Breast epithelium (tissue), 4 donors: Measurements from ENCODE around the gene EPHA3. TPM values are rescaled to one million over a fixed set of nuclear protein-coding genes. Genes with fewer than 3 reads are reported as not detected.

Experiments used
- DNase-seq, 2 donors: peaks; one replicate each; pipeline ENCODE4 v3.0.0-alpha.2; 2019; ENCODE audit warnings: low spot score in 2 of 2
- H3K27ac ChIP-seq, 2 donors: fragments of 200-600 bp; sonication (generic) in 1 of 2; one replicate each; pipeline ENCODE4 v1.5.1; 2016 to 2019; ENCODE audit warnings: mild to moderate bottlenecking in 1 of 2
- H3K27me3 ChIP-seq, 2 donors: fragments of 200-600 bp; sonication (generic) in 1 of 2; one replicate each; pipeline versions ENCODE4 v1.5.1 to v1.6.0; 2017 to 2019; ENCODE audit warnings: control low read depth in 1 of 2, mild to moderate bottlenecking in 1 of 2
- H3K36me3 ChIP-seq: fragments of 200-600 bp; one replicate; pipeline ENCODE4 v1.5.1; 2019
- H3K4me1 ChIP-seq, 2 donors: fragments of 200-600 bp; sonication (generic); one replicate each; pipeline ENCODE4 v1.5.1; 2016 to 2019; ENCODE audit warnings: control low read depth in 1 of 2
- H3K4me3 ChIP-seq, 3 donors: fragments of 200-600 bp; sonication (generic); 1 replicate in 2 of 3; 2 replicates in 1 of 3; pipeline ENCODE4 v1.5.1; 2016 to 2019; ENCODE audit warnings: mild to moderate bottlenecking in 3 of 3, moderate library complexity in 2 of 3
- H3K9me3 ChIP-seq, 2 donors: fragments of 200-600 bp; sonication (generic) in 1 of 2; one replicate each; pipeline ENCODE4 v1.5.1; 2016 to 2019; ENCODE audit warnings: control low read depth in 1 of 2
- POLR2A ChIP-seq: fragments of 450-650 bp; IDR thresholded peaks from one replicate; pipeline ENCODE4 v1.6.1; 2016; ENCODE audit warnings: antibody characterized with exemption, mild to moderate bottlenecking, moderate library complexity
- POLR2AphosphoS5 ChIP-seq, 3 donors: sonication (generic); formaldehyde crosslinking; IDR thresholded peaks; one replicate each; pipeline ENCODE4 v1.6.1; 2017; ENCODE audit warnings: antibody characterized with exemption in 3 of 3
- intact Hi-C: fragments of 100-400 bp; cut with DNase I; formaldehyde crosslinking; loops from one replicate; pipeline ENCODE4 v1.15.1; 2023; ENCODE audit warnings: low total_unique reads
- total RNA-seq, 3 donors: library from RNA; depleted of rRNA; stranded (reverse); fragments of >200 nt; gene quantifications; one replicate each; pipeline ENCODE4 v1.1.0, GENCODE V29; 2016
- TF ChIP-seq, protein P1 (sequence below), 3 donors: fragments of 450-650 bp; IDR thresholded peaks; one replicate each; pipeline ENCODE4 v1.5.1; 2016 to 2017; ENCODE audit warnings: antibody characterized with exemption in 3 of 3, mild to moderate bottlenecking in 3 of 3, moderate library complexity in 3 of 3

EPHA3 gene
- total RNA-seq, 3 donors from 2014 or later: 1.0 to 3.9 (median 3.7) TPM

- Histone ChIP-seq H3K27ac (no peak overlapping the region), H3K4me3 (no peak overlapping the region), H3K27me3 (no peaks in the 10 kb centered on the region), H3K4me1 (no peaks in the 10 kb centered on the region), H3K36me3 (no peaks in the 10 kb centered on the region), H3K9me3 (no peaks in the 10 kb centered on the region)
- TF ChIP-seq, protein P1, sequence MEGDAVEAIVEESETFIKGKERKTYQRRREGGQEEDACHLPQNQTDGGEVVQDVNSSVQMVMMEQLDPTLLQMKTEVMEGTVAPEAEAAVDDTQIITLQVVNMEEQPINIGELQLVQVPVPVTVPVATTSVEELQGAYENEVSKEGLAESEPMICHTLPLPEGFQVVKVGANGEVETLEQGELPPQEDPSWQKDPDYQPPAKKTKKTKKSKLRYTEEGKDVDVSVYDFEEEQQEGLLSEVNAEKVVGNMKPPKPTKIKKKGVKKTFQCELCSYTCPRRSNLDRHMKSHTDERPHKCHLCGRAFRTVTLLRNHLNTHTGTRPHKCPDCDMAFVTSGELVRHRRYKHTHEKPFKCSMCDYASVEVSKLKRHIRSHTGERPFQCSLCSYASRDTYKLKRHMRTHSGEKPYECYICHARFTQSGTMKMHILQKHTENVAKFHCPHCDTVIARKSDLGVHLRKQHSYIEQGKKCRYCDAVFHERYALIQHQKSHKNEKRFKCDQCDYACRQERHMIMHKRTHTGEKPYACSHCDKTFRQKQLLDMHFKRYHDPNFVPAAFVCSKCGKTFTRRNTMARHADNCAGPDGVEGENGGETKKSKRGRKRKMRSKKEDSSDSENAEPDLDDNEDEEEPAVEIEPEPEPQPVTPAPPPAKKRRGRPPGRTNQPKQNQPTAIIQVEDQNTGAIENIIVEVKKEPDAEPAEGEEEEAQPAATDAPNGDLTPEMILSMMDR (IDR thresholded peaks at IDR 0.05): no peak
- TF ChIP-seq POLR2AphosphoS5 (IDR thresholded peaks at IDR 0.05): no peak
- no peak for TF ChIP-seq POLR2A
- DNase-seq: no peak
- intact Hi-C loops: no loop called here
Observed at GRCh38 chr3:89358281-89358680, 250.9 kb downstream of the EPHA3 start.

DNA sequence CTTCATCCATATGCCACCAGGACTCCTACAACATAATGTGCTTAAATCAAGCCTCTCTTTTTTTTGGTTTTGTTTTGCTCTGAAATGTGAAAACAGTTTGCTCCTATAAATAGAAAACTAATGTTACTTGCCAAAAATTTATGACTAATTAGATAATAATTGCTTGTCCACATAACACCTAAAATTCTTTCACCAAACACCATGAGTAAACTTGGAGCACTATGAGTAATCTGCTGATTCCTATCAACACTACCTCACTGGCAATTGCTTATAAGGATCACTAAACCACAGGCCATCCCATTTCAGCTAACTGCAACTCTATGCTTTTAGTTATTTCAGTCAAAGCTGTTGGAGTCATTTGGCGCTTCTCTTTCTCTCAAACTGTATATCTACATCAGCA is 252.7 kb downstream of the EPHA3 start:
- H3K27ac ChIP-seq: no peak overlapping the region
- no peaks in the 10 kb centered on the region for H3K27me3 ChIP-seq
- no peak overlapping the region for H3K4me3 ChIP-seq
- no peak for DNase-seq
- H3K4me1 ChIP-seq: no peaks in the 10 kb centered on the region
- TF ChIP-seq POLR2A (no peak), POLR2AphosphoS5 (IDR thresholded peaks at IDR 0.05) (no peak)
- no peaks in the 10 kb centered on the region for H3K36me3 ChIP-seq
- intact Hi-C loops: no loop called here
- H3K9me3 ChIP-seq: no peaks in the 10 kb centered on the region

DNA sequence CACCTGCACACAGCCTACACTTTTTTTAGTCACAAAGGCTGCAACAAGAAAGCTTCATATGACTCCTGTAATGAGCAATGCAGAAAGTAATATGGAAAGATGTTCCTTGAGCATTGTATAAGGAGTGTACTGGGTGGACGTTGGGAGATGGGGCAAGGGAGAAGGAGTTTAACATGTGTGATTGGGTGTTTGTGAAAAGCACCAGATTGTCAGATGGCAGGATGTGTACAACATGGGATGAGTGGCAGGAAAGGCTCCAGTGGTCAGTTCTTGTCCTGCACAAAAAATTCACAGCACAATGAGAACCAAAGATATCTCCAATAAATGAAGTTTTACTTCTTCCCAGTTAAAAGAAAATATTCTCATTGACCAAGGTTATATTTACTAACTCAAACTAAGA is 255.1 kb downstream of the EPHA3 start:
- H3K4me3 ChIP-seq: no peak overlapping the region
- H3K9me3 ChIP-seq: no peaks in the 10 kb centered on the region
- H3K27me3 ChIP-seq: no peaks in the 10 kb centered on the region
- H3K4me1 ChIP-seq: no peaks in the 10 kb centered on the region
- intact Hi-C loops: no loop called here
- no peak for TF ChIP-seq POLR2A
- TF ChIP-seq, protein P1 (IDR thresholded peaks at IDR 0.05): no peak
- TF ChIP-seq POLR2AphosphoS5 (IDR thresholded peaks at IDR 0.05): no peak
- no peak for DNase-seq
- no peak overlapping the region for H3K27ac ChIP-seq
- H3K36me3 ChIP-seq: no peaks in the 10 kb centered on the region

GRCh38 chr3:89363171-89363570 is 255.8 kb downstream of the EPHA3 start:
- no peak for DNase-seq
- no peak overlapping the region for H3K27ac ChIP-seq
- H3K36me3 ChIP-seq: no peaks in the 10 kb centered on the region
- H3K27me3 ChIP-seq: no peaks in the 10 kb centered on the region
- TF ChIP-seq, protein P1 (IDR thresholded peaks at IDR 0.05): no peak
- TF ChIP-seq POLR2AphosphoS5 (IDR thresholded peaks at IDR 0.05) (no peak), POLR2A (no peak)
- H3K4me1 ChIP-seq: no peaks in the 10 kb centered on the region
- no peaks in the 10 kb centered on the region for H3K9me3 ChIP-seq
- intact Hi-C loops: no loop called here
- no peak overlapping the region for H3K4me3 ChIP-seq

DNA sequence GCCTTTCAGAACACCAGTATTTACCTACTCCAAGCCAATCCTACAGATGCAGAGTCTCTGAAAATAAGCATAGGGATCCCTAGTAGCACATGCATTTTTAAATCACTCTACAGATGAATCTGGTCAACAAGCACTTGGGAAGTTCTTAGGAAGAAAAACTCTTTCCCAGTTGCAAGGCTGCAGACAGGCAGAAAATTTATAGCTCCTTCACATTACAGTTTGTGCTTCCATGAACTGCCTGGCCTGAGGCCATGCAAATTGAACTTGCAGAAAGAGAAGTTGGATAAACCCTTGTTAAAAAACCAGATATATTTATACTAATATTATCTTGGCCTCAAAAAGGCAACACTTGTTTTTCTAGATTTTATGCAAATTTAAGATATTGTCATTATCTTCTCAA is 256.9 kb downstream of the EPHA3 start:
- H3K27ac ChIP-seq: no peak overlapping the region
- TF ChIP-seq, protein P1 (IDR thresholded peaks at IDR 0.05): no peak
- no peak for TF ChIP-seq POLR2AphosphoS5 (IDR thresholded peaks at IDR 0.05)
- DNase-seq: no peak
- H3K9me3 ChIP-seq: no peaks in the 10 kb centered on the region
- H3K4me1 ChIP-seq: no peaks in the 10 kb centered on the region
- H3K36me3 ChIP-seq: no peaks in the 10 kb centered on the region
- H3K27me3 ChIP-seq: no peaks in the 10 kb centered on the region
- intact Hi-C loops: no loop called here
- no peak overlapping the region for H3K4me3 ChIP-seq

DNA sequence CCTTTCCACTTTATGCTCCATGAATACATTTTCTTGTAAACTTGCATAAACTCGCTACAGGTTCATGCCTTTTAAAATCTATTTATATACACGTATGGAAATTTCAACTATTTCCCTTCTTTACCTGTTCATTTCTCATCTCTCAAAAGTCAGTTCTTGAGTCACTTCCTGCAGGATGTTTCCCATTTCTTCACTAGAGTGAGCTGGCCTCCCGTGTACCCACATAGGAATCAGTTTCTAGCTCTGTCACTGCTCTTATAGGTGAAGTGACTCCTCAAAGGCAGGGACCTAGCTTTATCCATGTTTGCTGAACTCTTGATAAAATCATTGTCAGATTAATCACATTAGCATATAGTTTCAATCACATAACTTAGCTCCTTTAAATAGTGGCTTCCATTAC is 259.7 kb downstream of the EPHA3 start:
- intact Hi-C loops: no loop called here
- TF ChIP-seq POLR2A: no peak
- no peak for TF ChIP-seq POLR2AphosphoS5 (IDR thresholded peaks at IDR 0.05)
- TF ChIP-seq, protein P1 (IDR thresholded peaks at IDR 0.05): no peak
- Histone ChIP-seq H3K27me3 (no peaks in the 10 kb centered on the region), H3K27ac (no peak overlapping the region), H3K4me3 (no peak overlapping the region), H3K4me1 (no peaks in the 10 kb centered on the region), H3K9me3 (no peaks in the 10 kb centered on the region), H3K36me3 (no peaks in the 10 kb centered on the region)
- DNase-seq: no peak
